LNCaP clone FGC (cell line): Measurements from ENCODE around the gene VIPR1.

Experiments
- DNase-seq: peaks from one replicate; pipeline ENCODE4 v3.0.0-alpha.2; 2011; ENCODE audit warnings: low read depth
- H3K4me3 ChIP-seq: 2 replicates; pipeline ENCODE4 v1.5.1; 2011; ENCODE audit warnings: mild to moderate bottlenecking, low read depth, low read length, control low read depth
- CTCF ChIP-seq: IDR thresholded peaks from 2 replicates; pipeline ENCODE4 v1.5.1; 2012; ENCODE audit warnings: mild to moderate bottlenecking; ENCODE audit not compliant: control insufficient read depth, insufficient read depth; ENCODE audit errors: extremely low read depth

The VIPR1 gene

GRCh38 chr3:42581400-42581708 lies 78.9 kb downstream of the VIPR1 start:
- H3K4me3 ChIP-seq: peak overlapping the region; percentile 89
- DNase-seq: no peak
- TF ChIP-seq CTCF: no peak

GRCh38 chr3:42581709-42582473 lies 79.4 kb downstream of the VIPR1 start, which contains the start of gene SEC22C:
Gene SEC22C, minus strand, starts transcription at chr3:42581967. Its CDS starts 12,921 bp downstream, at chr3:42569046.
- peak within 1 kb of the TSS; percentile 89 for H3K4me3 ChIP-seq
- DNase-seq: peak; percentile 73
- peak; percentile 20; the same call in 1 of the 2 replicates for TF ChIP-seq CTCF

- no peak for DNase-seq
- peak overlapping the region; percentile 89 for H3K4me3 ChIP-seq
- TF ChIP-seq CTCF: no peak
These were observed 80.1 kb downstream of the VIPR1 start for GRCh38 chr3:42582474-42583070.
